OCI-LY7 (cell line): ENCODE measurements around the gene TMEM253. TPM values are rescaled to one million over a fixed set of nuclear protein-coding genes. Genes with fewer than 3 reads are reported as not detected.

Source experiments
- BruUV-seq: library from RNA; stranded (reverse); fragments of 400-500 nt; replicated peaks from 2 replicates; lab custom pipeline; 2021; lab: Mats Ljungman, UMichigan
- CTCF ChIA-PET: fragments of 300-600 bp; sonication (Branson Sonifier 250); formaldehyde crosslinking; loops from one replicate; lab custom pipeline; 2022; ENCODE audit warnings: antibody characterized with exemption; ENCODE audit not compliant: unreplicated experiment; lab: Charles Lee
- POLR2A ChIA-PET: fragments of 300-600 bp; sonication (Branson Sonifier 250); formaldehyde crosslinking; loops from one replicate; lab custom pipeline; 2022; ENCODE audit warnings: antibody characterized with exemption; lab: Charles Lee
- DNase-seq: peaks from one replicate; pipeline ENCODE4 v3.0.0-alpha.2; 2015; ENCODE audit warnings: low spot score
- H2AFZ ChIP-seq: fragments of 200-600 bp; sonication (generic), shearing (Covaris generic); 2 replicates; pipeline ENCODE4 v1.6.1; 2014; ENCODE audit warnings: mild to moderate bottlenecking, antibody characterized with exemption, low read length, moderate library complexity
- H3K27ac ChIP-seq: fragments of 200-600 bp; sonication (generic); 2 replicates; pipeline ENCODE4 v1.5.1; 2014; ENCODE audit warnings: mixed run types, low read depth, mild to moderate bottlenecking, moderate library complexity, low read length, inconsistent platforms; ENCODE audit not compliant: poor library complexity, severe bottlenecking
- H3K36me3 ChIP-seq: fragments of 200-600 bp; sonication (generic); 2 replicates; pipeline ENCODE4 v1.6.1; 2014; ENCODE audit warnings: mild to moderate bottlenecking, antibody characterized with exemption, low read length, moderate library complexity, mixed read lengths; ENCODE audit not compliant: insufficient read depth
- H3K4me1 ChIP-seq: fragments of 200-600 bp; sonication (generic); 2 replicates; pipeline ENCODE4 v1.5.1; 2014; ENCODE audit warnings: mild to moderate bottlenecking, low read length; ENCODE audit not compliant: insufficient read depth, poor library complexity, severe bottlenecking
- H3K4me2 ChIP-seq: fragments of 200-600 bp; sonication (generic); 2 replicates; pipeline ENCODE4 v1.6.1; 2014; ENCODE audit warnings: mild to moderate bottlenecking, low read length
- H3K4me3 ChIP-seq: fragments of 200-600 bp; sonication (generic); 2 replicates; pipeline ENCODE4 v1.5.1; 2014; ENCODE audit warnings: mild to moderate bottlenecking, low read depth, low read length; ENCODE audit not compliant: poor library complexity, severe bottlenecking
- H3K79me2 ChIP-seq: fragments of 200-600 bp; sonication (generic); 2 replicates; pipeline ENCODE4 v1.6.1; 2016; ENCODE audit warnings: low read depth, mild to moderate bottlenecking, low read length, moderate library complexity, mixed read lengths; ENCODE audit not compliant: insufficient read depth
- H3K9me2 ChIP-seq: fragments of 200-600 bp; sonication (generic); 2 replicates; pipeline ENCODE4 v1.6.1; 2016; ENCODE audit warnings: mild to moderate bottlenecking, low read length, mixed read lengths; ENCODE audit not compliant: insufficient read depth
- H3K9me3 ChIP-seq: fragments of 200-600 bp; sonication (generic); 2 replicates; pipeline ENCODE4 v1.6.1; 2014; ENCODE audit warnings: mild to moderate bottlenecking, mixed run types, low read length, mixed read lengths
- H4K20me1 ChIP-seq: fragments of 200-600 bp; sonication (generic); 2 replicates; pipeline ENCODE4 v1.6.1; 2014; ENCODE audit warnings: mild to moderate bottlenecking, antibody characterized with exemption, low read length, moderate library complexity, mixed read lengths; ENCODE audit not compliant: insufficient read depth
- CTCF ChIP-seq: fragments of 200-600 bp; sonication (generic); conservative IDR thresholded peaks from 2 replicates; pipeline ENCODE4 v1.5.1; 2014; ENCODE audit warnings: mild to moderate bottlenecking, antibody characterized with exemption, low read length, moderate library complexity, mixed read lengths
- EZH2phosphoT487 ChIP-seq: fragments of 200-600 bp; sonication (generic); IDR thresholded peaks from 2 replicates; pipeline ENCODE4 v1.6.1; 2018; ENCODE audit warnings: low read depth, borderline replicate concordance, mild to moderate bottlenecking, mixed run types, antibody characterized with exemption, low read length, moderate library complexity, mixed read lengths
- intact Hi-C: fragments of 100-400 bp; cut with micrococcal nuclease; formaldehyde crosslinking; loops from one replicate; pipeline ENCODE4 v1.10.0; 2022; ENCODE audit not compliant: unreplicated experiment
- total RNA-seq, 2 experiments: library from RNA; depleted of rRNA in 1 of 2; stranded (reverse); fragments of >200 nt in 1 of 2; shearing (Covaris generic) in 1 of 2; gene quantifications; 2 replicates each; pipeline ENCODE4 v1.2.3, GENCODE V29; 2014 to 2022

TMEM253 gene
- total RNA-seq, 2 experiments from 2014 or later: 0.88 TPM; not detected in 1

DNA sequence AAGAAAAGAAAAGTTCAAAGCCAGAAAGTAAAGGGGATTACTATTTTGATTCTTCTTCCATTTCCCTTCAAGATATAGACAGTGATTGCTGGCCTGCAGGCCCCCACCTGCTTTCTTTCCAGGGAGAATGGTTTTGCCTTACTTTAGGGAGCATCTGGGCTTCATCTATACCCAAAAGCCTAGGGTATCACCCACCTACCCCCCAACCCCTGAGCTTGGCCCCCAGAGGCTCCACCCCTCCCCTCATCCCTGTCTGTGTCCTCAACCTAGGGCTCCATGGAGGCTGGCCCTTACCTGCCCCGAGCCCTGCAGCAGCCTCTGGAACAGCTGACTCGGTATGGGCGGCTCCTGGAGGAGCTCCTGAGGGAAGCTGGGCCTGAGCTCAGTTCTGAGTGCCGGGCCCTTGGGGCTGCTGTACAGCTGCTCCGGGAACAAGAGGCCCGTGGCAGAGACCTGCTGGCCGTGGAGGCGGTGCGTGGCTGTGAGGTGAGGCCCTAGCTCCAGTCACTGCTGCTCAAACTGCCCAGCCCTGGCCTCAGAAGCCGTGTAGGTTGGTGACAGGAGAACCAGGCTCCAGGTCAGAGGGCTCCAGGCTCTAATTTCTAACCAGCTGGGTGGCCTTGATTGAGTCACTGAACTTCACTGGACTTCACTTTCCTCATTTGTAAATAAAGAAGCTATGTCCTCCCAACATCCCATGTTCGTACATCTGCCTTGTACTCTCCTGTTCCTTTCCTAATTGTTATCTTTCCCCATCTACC is 17.1 kb upstream of the TMEM253 start:
- Histone ChIP-seq H3K79me2 (no peaks in the 10 kb centered on the region), H3K9me2 (no peaks in the 10 kb centered on the region), H3K4me2 (no peak overlapping the region), H3K27ac (no peak overlapping the region), H3K4me3 (no peak overlapping the region), H3K9me3 (no peaks in the 10 kb centered on the region), H2AFZ (no peak overlapping the region), H3K36me3 (no peaks in the 10 kb centered on the region), H3K4me1 (peaks cover 11% of the 10 kb centered on the region), H4K20me1 (no peaks in the 10 kb centered on the region)
- TF ChIP-seq EZH2phosphoT487 (no peak), CTCF (no peak)
- intact Hi-C loops: no loop called here
- ChIA-PET CTCF (no interaction called here), POLR2A (interaction anchor here (1.0 kb wide), 1 partner anchor 13 kb away, joined by 3 read pairs; the partner anchor contains the start of gene ARHGEF40)
- DNase-seq: no peak
- BruUV-seq: no TSS peak

GRCh38 chr14:21084396-21084795 is 16.5 kb upstream of the TMEM253 start:
- no peak overlapping the region for H3K4me2 ChIP-seq
- ChIA-PET POLR2A (interaction anchor here (1.0 kb wide), 1 partner anchor 14 kb away, joined by 3 read pairs; the partner anchor contains the start of gene ARHGEF40), CTCF (no interaction called here)
- intact Hi-C loops: no loop called here
- no peak overlapping the region for H2AFZ ChIP-seq
- H3K9me3 ChIP-seq: no peaks in the 10 kb centered on the region
- no peaks in the 10 kb centered on the region for H3K79me2 ChIP-seq
- H4K20me1 ChIP-seq: no peaks in the 10 kb centered on the region
- H3K36me3 ChIP-seq: no peaks in the 10 kb centered on the region
- no peak for TF ChIP-seq EZH2phosphoT487
- TF ChIP-seq CTCF: no peak
- DNase-seq: no peak
- peaks cover 11% of the 10 kb centered on the region for H3K4me1 ChIP-seq
- H3K9me2 ChIP-seq: no peaks in the 10 kb centered on the region
- no peak overlapping the region for H3K27ac ChIP-seq
- BruUV-seq: no TSS peak
- no peak overlapping the region for H3K4me3 ChIP-seq
